HG03521 (cell line): ENCODE measurements around the gene MAGI2.

Source experiments
- ATAC-seq: cut with Tn5 transposase; IDR thresholded peaks from one replicate; pipeline ENCODE4 v1.9.1; 2021; ENCODE audit warnings: mild to moderate bottlenecking, moderate library complexity; ENCODE audit not compliant: unreplicated experiment

MAGI2 gene

GRCh38 chr7:78213402-78213801, 1240.1 kb downstream of the MAGI2 start:
- ATAC-seq = no peak

DNA sequence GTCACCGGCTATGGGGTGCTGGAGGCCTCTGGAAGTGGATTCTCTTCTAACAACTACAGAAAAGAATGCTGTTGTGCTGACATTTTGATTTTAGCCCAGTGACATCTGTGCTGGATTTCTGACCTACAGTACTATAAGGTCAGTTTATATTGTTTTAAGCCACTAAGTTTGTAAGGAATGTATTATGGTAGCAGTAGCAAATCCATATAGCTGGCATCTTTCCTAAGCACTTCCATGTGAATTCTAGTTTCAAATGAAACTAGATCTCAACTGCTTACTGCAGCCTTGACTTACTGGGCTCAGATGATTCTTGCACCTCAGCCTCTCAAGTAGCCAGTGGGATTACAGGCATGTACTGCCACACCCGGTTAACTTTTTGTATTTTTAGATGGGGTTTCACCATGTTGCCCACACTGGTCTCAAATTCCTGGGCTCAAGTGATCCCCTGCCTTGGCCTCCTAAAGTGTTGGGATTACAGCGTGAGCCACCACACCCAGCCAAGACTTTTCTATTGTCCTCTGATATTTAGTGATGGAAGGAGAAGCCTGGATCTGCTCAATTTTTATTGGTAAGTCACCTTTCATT, 1240.9 kb downstream of the MAGI2 start:
- ATAC-seq = no peak

DNA sequence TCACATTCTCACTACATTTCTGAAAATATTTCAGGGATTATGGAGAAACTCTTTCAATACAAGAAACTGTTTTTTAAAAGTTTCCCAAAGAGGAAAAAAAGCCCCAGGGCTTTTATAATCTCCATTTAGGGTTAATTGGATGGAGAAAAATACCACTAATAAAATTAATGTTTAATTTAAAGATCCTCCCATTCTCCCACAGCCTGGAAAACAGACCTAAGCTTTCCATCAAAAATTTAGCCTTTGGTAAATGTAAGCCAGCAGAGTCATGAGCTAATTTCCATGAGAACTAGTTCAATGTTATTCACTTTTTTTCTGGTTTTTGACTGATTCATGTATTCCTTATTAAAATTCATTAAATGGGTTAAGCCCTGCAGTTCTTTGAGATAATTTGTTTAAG, 1246.2 kb downstream of the MAGI2 start:
- ATAC-seq = no peak

DNA sequence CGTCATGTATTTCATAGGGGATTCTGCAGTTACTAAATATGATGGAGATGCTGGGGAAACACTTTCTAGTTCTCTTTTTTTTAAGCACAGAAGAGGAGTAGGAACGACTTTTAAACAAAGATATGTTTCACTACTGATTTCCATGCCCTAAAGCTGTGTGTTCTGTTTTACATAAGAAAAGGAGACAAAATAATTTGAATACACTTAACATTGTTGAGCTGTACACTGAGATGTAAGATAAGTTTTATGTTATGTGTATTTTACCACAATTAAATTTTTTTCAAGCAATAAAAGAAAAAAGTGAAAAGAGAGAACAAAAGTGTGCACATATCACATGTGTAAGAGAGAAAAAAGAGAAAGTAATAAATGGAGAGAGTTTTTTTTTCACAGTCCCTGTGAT, 1246.7 kb downstream of the MAGI2 start:
- ATAC-seq = no peak

DNA sequence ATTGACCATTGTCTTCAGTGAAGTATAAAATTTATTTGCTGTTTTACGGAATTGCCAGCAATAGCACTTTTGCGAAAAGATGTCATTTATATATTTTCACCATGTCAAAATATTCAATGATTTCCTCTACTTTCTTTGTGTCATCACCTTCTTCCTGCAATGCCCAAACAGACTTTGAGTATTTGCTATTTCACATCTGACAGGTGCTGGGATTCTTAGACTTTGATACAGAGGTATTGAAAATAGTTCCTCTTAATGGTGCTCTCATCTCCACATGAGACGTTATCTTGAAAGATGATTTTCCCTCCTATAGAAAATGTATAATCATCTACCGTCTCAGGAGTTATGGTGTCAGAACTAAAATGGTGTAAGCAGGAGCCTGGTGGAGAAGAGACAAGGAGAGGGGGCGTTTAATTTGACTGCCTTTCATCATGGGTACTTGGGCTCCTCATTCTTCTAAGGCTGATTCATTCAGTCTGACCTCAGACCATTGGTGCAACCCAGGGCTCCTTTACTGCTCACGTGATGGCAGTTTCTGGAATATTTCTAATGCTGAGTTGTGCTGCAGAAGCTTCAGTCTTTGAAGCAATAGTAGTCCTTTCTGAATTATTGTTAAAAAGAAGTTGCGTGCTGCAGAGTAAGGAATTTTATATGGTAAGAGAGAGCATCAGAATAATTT, 1250.3 kb downstream of the MAGI2 start:
- no peak for ATAC-seq

DNA sequence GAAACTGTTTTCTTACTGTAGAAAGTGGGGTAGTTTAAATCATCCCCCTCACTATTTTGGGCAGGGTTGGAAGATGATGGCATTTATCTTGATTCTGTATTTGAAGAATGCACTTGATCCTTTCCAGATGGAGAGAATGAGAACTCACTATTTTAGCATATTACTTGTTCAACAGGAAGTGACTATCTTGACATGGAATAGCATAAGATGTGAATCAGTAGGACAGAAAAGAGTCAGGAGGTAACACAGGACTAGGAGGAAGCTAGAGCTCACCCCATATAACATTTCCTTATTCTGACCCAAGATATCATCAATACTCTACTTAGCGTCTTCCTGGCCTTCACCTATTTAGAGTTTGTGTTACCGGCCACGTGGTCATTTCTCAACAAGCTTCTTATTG, 1254.7 kb downstream of the MAGI2 start:
- no peak for ATAC-seq

- ATAC-seq = no peak
These were observed 1256.0 kb downstream of the MAGI2 start for GRCh38 chr7:78197447-78197846.

DNA sequence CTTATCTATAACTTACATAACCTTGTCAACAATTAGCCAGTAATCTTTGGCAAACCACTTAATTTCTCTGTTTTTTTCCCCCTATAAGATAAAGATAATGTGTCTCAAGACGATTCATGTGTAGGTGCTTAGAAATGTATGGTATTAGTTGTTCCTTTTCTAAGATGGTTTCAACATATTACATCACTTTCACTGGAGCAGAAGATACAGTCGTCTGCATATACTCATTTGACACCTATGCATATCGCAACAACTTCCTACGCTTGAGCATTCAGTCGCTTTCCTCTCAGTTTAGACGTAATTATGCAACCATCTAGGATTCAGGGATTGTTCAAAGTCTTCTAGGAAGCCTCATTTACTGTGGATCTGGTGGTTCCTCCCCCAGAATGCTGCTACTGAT, 1258.2 kb downstream of the MAGI2 start:
- ATAC-seq = no peak

- ATAC-seq = no peak
These were observed 1258.9 kb downstream of the MAGI2 start for GRCh38 chr7:78194611-78195010.

GRCh38 chr7:78191475-78192079, 1261.9 kb downstream of the MAGI2 start:
- no peak for ATAC-seq

DNA sequence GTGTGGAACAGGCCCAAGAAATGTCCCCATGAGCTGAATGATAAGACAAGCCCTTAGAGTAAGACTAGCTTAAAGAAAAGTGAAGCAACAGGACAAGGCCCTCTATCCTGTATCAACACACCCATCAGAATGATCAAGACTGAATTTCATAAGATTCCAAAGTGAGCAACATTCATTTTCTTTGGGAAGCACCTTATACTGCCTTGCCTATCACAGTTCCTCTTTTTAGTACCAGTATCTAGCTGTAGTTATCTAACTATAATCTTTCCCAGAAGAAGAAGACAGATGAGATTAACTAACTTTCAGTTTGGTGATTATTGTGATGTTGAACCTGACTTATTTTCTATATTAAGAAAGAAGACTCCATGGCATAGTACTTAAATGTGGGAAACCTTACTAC, 1263.7 kb downstream of the MAGI2 start:
- no peak for ATAC-seq

DNA sequence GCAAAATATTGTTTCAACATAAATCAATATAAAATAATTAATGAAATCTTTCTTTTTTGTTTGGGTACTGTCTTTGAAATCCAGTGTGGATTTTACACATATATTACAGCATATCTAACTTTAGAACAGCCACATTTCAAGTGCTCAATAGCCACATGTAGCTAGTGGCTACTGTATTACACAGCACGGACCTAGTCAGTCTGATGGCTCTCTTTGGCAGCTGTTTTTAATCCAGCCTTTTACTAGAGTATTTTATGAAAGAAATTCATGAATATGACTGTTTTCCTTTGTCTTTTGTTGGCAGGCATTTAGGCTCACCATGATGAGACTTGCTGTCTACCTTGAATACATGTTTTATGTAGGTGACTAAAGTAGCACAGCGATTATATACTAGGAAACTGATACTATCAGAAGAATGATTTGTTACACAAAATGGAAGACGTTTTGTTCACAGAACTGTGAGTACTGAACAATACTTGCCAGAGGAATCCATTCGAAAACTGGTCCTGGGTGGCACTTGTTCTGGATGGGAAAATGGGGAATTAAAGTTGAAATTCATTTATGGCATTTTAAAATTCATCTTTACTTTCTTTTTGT, 1268.2 kb downstream of the MAGI2 start:
- ATAC-seq = no peak

GRCh38 chr7:78184299-78184698, 1269.2 kb downstream of the MAGI2 start:
- no peak for ATAC-seq

- no peak for ATAC-seq
These were observed 1273.5 kb downstream of the MAGI2 start for GRCh38 chr7:78179827-78180477.

GRCh38 chr7:78179211-78179610, 1274.3 kb downstream of the MAGI2 start:
- ATAC-seq = no peak

GRCh38 chr7:78178319-78178718, 1275.1 kb downstream of the MAGI2 start:
- no peak for ATAC-seq

DNA sequence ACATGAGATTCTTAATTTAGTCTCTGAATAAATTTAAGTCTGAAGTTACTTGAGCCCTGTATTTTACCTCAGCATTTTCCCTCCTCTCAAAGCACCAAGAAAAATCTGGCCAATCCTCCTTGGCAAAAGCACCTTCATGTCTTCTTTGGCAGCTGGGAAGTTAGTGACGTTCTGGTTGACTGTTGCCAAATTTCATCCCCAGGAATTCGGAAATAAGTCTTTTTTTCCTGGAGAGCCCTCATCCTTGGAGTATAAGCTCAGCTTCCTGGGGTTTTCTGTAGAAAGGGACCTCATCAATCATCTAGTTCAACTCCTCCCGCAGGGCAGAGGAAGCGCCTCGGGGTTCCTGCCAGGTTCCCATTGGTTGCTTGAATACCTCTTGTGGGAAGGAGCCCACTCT, 1277.3 kb downstream of the MAGI2 start:
- no peak for ATAC-seq

DNA sequence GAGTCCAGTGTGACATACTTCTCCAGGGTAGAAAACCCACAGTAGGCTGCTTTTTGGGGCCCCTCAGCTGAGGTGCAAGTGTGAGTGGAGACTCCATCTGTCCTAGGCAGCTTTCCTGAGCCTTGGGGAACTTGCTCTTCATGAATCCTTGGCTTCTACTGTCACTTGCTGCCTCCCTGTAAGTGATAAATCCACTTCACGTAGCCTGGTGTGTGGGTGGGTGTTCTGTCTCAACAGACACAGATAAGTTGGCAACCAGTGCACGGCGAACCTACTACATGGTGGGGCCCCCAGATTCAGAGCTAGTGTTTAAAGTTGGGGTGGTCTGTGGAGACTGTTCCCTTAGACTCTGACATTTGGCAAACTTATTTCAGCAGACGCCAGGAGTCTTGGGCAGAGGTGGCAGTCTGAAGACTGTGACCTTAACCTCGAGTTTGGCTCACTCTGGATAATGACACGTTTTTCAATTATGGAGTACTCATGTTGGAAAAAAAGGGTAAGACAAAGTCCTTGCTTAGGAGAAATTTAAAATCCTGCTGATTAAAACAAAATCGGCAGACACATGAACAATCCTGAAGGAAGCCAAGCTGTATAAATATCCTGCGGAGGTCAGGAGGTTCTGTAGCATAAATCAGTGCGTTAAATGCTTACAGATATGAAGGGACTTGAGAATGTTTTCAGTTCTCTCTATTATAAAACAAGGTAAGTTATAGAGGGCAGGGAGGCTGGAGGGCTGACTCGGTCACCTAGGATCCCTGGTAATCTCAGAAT, 1278.0 kb downstream of the MAGI2 start:
- no peak for ATAC-seq

GRCh38 chr7:78173666-78174065, 1279.8 kb downstream of the MAGI2 start:
- no peak for ATAC-seq

DNA sequence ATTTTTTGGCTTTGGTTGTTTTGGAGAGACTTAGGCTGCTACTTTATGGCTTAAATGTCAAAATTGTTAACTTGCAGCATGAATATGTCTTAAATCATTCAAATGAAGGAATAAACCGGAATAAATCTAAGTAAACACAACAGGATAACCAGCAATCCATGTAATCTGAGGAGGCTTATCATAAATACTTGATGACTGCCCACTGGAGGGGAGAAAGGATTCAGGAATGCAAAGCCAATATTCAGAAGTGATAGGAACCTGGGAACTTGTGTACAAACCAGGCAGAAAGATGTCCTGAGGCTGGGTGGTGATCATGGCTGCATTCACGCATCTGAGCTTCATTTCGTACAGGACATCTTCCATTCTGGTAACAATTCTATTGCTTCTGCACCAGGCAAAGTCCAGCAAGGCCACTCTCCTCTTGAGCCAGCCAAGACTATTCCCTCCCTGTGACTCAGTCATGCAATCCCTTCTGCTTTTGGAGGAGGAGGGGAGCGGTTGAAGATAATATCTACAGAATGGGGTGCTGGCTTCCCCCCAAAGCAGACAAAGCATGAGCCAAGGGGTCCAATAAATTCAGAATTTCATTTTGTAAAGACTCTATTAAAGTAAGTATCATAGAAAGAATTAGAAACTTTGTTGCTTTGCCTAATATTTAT, 1280.4 kb downstream of the MAGI2 start:
- no peak for ATAC-seq
